Fibroblast of the aortic adventitia (primary cell): ENCODE data around the gene NUP210L. TPM values are rescaled to one million over a fixed set of nuclear protein-coding genes. Genes with fewer than 3 reads are reported as not detected.
A peak's percentile ranks its signal among the peaks of the same experiment; 100 is the strongest.
"Not testable (repeated sequence)": the region's sequence is repeated elsewhere in the genome, so short reads cannot be mapped to it uniquely, and the experiment has no call there.

Experiments used
- DNase-seq: peaks from one replicate; pipeline ENCODE4 v3.0.0-alpha.2; 2010; ENCODE audit warnings: low read depth
- H3K4me3 ChIP-seq: 2 replicates; pipeline ENCODE4 v1.5.1; 2011; ENCODE audit warnings: low read depth, mild to moderate bottlenecking, control low read depth, low read length, moderate library complexity
- CTCF ChIP-seq: IDR thresholded peaks from 2 replicates; pipeline ENCODE4 v1.5.1; 2011; ENCODE audit warnings: mild to moderate bottlenecking, low read length, control low read depth, inconsistent platforms; ENCODE audit not compliant: insufficient read depth
- total RNA-seq: library from RNA; depleted of rRNA; stranded (reverse); fragments of >200 nt; gene quantifications from 2 replicates; pipeline ENCODE4 v1.2.3, GENCODE V29; 2012; ENCODE audit warnings: low replicate concordance

Gene NUP210L
- total RNA-seq, 1 donor: 0.09 TPM

GRCh38 chr1:153985941-153986761 is 168.7 kb downstream of the NUP210L start, which contains the start of gene RAB13:
Gene RAB13, minus strand, starts transcription at chr1:153986339. Its CDS starts 103 bp downstream, at chr1:153986236.
- DNase-seq: peak; percentile 85
- no peak for TF ChIP-seq CTCF
- peak within 1 kb of the TSS; percentile 96 for H3K4me3 ChIP-seq

- TF ChIP-seq CTCF: no peak
- H3K4me3 ChIP-seq: peak overlapping the region; percentile 96
- DNase-seq: peak; percentile 70
These were observed 169.4 kb downstream of the NUP210L start for GRCh38 chr1:153985341-153985912.

- no peak for TF ChIP-seq CTCF
- H3K4me3 ChIP-seq: peak overlapping the region; percentile 96
- no peak for DNase-seq
These were observed 170.6 kb downstream of the NUP210L start for GRCh38 chr1:153984123-153984894.

GRCh38 chr1:153981735-153982134 is 173.1 kb downstream of the NUP210L start:
- not testable (repeated sequence) for H3K4me3 ChIP-seq, DNase-seq

- DNase-seq, H3K4me3 ChIP-seq: not testable (repeated sequence)
These were observed 175.8 kb downstream of the NUP210L start for GRCh38 chr1:153979091-153979490.

GRCh38 chr1:153978274-153978909 is 176.5 kb downstream of the NUP210L start:
- no peak for TF ChIP-seq CTCF
- DNase-seq: no peak
- peak overlapping the region; percentile 98 for H3K4me3 ChIP-seq

- DNase-seq: peak; percentile 78
- TF ChIP-seq CTCF: peak; percentile 12
- peak within 1 kb of the TSS; percentile 98 for H3K4me3 ChIP-seq
These were observed 177.3 kb downstream of the NUP210L start, which contains the start of gene JTB for GRCh38 chr1:153977250-153978240. Gene JTB, minus strand, starts transcription at chr1:153977674. Its CDS starts 422 bp downstream, at chr1:153977252.
